Neuron (in vitro differentiated cells): Measurements from ENCODE around the gene BTBD7.
"Not testable (repeated sequence)": the region's sequence is repeated elsewhere in the genome, so short reads cannot be mapped to it uniquely, and the experiment has no call there.

Source experiments
- H2AFZ ChIP-seq: one replicate; pipeline ENCODE4 v1.6.1; 2013; ENCODE audit warnings: low read depth, mild to moderate bottlenecking, inconsistent platforms, low read length, moderate library complexity
- H3K27me3 ChIP-seq: one replicate; pipeline ENCODE4 v1.6.1; 2013; ENCODE audit warnings: low read length; ENCODE audit not compliant: insufficient read depth
- H3K36me3 ChIP-seq: one replicate; pipeline ENCODE4 v1.6.1; 2013; ENCODE audit warnings: low read length; ENCODE audit not compliant: insufficient read depth
- H3K4me1 ChIP-seq: one replicate; pipeline ENCODE4 v1.6.1; 2013; ENCODE audit warnings: low read length; ENCODE audit not compliant: insufficient read depth
- H3K4me3 ChIP-seq: 2 replicates; pipeline ENCODE4 v1.5.1; 2013; ENCODE audit warnings: mild to moderate bottlenecking, low read length, moderate library complexity
- H3K9me3 ChIP-seq: one replicate; pipeline ENCODE4 v1.6.1; 2013; ENCODE audit warnings: low read length

BTBD7 gene

DNA sequence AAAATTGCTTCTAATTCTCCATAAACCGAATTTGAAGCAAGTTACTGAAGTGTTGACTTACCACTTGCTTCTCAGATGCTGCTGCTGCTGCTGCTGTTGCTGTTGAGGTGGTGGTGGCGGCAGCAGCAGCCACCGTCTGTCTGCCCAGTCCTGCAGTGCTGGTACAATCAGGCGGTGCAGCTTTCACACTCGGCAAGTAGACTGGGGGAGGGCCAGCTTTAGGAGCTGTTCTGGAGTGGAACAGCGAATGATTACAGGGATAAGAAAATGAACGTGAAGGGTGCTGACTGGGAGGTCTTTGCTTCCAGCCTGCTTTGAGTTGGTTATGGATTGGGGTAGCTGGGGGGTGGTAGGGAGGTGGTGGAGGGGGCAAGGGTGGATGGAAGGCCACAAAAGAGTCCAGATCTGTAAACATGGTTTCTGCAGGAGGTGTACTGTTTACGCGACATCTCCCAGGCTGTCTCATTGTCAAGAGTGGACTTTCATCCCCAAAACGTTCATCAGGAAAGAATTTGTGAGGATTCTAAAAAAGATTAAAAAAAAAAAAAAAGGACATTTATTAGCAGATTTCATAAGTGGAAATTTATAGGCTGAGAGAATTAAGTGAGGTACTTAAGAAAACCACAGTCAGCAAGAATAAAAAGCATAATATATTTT is 86.9 kb downstream of the BTBD7 start:
- Histone ChIP-seq H3K36me3 (peaks cover 65% of the 10 kb centered on the region), H3K4me1 (no peaks in the 10 kb centered on the region), H2AFZ (no peak overlapping the region), H3K9me3 (no peaks in the 10 kb centered on the region), H3K4me3 (no peak overlapping the region), H3K27me3 (no peaks in the 10 kb centered on the region)

- Histone ChIP-seq H2AFZ (no peak overlapping the region), H3K9me3 (no peaks in the 10 kb centered on the region), H3K4me1 (no peaks in the 10 kb centered on the region), H3K27me3 (no peaks in the 10 kb centered on the region), H3K4me3 (no peak overlapping the region), H3K36me3 (peaks cover 46% of the 10 kb centered on the region)
Observed at GRCh38 chr14:93240678-93241000, 92.2 kb downstream of the BTBD7 start.

- H3K4me3 ChIP-seq = no peak overlapping the region
- H3K27me3 ChIP-seq = no peaks in the 10 kb centered on the region
- H3K4me1 ChIP-seq = no peaks in the 10 kb centered on the region
- no peak overlapping the region for H2AFZ ChIP-seq
- no peaks in the 10 kb centered on the region for H3K9me3 ChIP-seq
- peaks cover 40% of the 10 kb centered on the region for H3K36me3 ChIP-seq
Observed at GRCh38 chr14:93239869-93240677, 92.8 kb downstream of the BTBD7 start.

GRCh38 chr14:93234798-93235197 is 98.0 kb downstream of the BTBD7 start:
- Histone ChIP-seq H3K4me3 (no peak overlapping the region), H3K36me3 (peaks cover 5% of the 10 kb centered on the region), H3K4me1 (no peaks in the 10 kb centered on the region), H3K9me3 (no peaks in the 10 kb centered on the region), H3K27me3 (no peaks in the 10 kb centered on the region), H2AFZ (no peak overlapping the region)

- not testable (repeated sequence) for H2AFZ ChIP-seq, H3K9me3 ChIP-seq, H3K4me1 ChIP-seq, H3K4me3 ChIP-seq, H3K27me3 ChIP-seq
- H3K36me3 ChIP-seq = peaks cover 12% of the 10 kb centered on the region
Observed at GRCh38 chr14:93233078-93233477, 99.8 kb downstream of the BTBD7 start.

DNA sequence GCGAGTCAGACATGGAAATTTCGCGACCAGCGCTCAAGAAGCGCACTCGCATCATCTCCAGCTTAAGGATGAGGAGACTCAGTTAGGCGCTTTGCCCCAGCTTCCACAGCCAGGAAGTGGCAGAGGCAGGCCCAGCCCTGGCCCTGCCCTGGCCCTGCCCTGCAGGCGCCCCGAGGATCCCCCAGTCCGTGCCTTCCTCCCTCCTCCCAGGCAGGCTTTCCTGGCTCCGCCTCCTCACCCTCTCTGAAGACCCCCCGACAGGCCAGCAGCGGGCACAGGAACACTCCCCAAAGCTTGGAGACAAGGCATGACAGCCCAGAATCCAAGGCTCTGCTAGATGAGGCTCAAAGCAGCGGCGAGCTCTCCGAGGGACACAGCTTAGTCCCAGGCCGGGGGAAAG is 100.7 kb downstream of the BTBD7 start:
- peaks cover 22% of the 10 kb centered on the region for H3K36me3 ChIP-seq
- no peak overlapping the region for H3K4me3 ChIP-seq
- H2AFZ ChIP-seq = no peak overlapping the region
- H3K9me3 ChIP-seq = no peaks in the 10 kb centered on the region
- H3K4me1 ChIP-seq = no peaks in the 10 kb centered on the region
- no peaks in the 10 kb centered on the region for H3K27me3 ChIP-seq

DNA sequence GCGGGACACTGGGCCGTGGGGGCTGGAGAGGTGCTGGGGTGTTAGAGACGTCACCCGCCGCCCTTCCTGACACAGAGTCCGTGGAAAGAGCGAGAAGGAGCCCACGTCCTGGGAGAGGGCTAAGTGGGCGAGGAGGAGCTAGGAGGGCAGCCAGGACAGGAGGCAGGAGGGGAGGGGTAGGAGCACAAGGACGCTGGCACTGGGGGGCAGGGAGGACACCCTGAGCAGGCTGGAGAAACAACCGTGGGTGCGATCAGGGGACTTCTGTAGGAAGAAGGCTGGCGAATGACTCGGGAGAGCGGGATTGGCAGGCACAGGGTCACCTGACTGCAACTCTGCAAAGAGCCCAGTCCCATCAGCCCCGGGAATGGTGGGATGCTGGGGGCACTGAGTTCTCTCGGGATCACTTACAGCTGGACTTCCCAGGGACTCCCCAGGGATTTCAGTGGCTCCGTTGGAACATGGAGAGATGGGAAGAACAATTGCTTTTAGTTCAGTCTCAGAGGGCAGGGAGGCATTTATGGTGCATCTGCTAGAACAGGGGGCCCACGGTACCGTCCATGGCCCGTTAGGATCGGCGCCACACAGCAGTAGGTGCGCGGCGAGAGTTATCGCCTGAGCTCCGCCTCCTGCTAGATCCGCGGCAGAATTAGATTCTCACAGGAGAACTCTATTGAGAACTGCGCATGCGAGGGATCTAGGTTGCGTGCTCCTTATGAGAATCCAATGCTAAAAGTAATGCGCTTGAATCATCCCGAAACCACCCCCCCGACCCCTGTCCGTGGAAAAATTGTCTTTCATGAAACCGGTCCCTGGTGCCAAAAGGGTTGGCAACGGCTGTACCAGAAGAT is 101.5 kb downstream of the BTBD7 start:
- H2AFZ ChIP-seq = no peak overlapping the region

GRCh38 chr14:93230539-93230938 is 102.3 kb downstream of the BTBD7 start:
- Histone ChIP-seq H3K4me1 (no peaks in the 10 kb centered on the region), H2AFZ (no peak overlapping the region), H3K9me3 (no peaks in the 10 kb centered on the region), H3K36me3 (peaks cover 34% of the 10 kb centered on the region), H3K27me3 (no peaks in the 10 kb centered on the region), H3K4me3 (no peak overlapping the region)

More for the DNA sequence above, 101.5 kb downstream of the BTBD7 start:
- Histone ChIP-seq H3K4me3 (no peak overlapping the region), H3K9me3 (no peaks in the 10 kb centered on the region), H3K4me1 (no peaks in the 10 kb centered on the region), H3K27me3 (no peaks in the 10 kb centered on the region), H3K36me3 (peaks cover 27% of the 10 kb centered on the region)

DNA sequence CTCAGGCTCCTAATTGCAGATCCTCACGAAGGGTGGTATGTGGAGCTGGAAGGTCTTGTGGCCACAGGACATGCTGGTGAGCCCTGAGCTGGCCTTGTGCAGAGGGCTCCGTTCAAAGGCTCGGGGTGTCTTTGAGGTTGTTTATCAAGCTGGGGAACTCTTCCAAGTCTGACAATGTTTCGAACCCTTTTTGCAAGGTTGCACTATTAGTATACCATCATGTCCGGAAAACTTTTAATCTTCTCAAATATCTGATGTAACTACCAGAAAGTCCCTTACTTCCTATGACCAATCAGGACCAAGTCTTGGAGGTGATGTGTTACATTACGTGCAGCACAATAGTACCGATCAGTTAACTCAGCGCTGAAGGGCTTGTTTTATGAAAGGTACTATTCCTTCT is 104.3 kb downstream of the BTBD7 start:
- Histone ChIP-seq H3K4me1 (no peaks in the 10 kb centered on the region), H3K36me3 (peaks cover 52% of the 10 kb centered on the region), H2AFZ (no peak overlapping the region), H3K4me3 (no peak overlapping the region), H3K9me3 (no peaks in the 10 kb centered on the region), H3K27me3 (no peaks in the 10 kb centered on the region)

GRCh38 chr14:93223565-93223964 is 109.3 kb downstream of the BTBD7 start:
- H3K27me3 ChIP-seq = no peaks in the 10 kb centered on the region
- H3K4me3 ChIP-seq = no peak overlapping the region
- no peak overlapping the region for H2AFZ ChIP-seq
- H3K9me3 ChIP-seq = no peaks in the 10 kb centered on the region
- peaks cover 74% of the 10 kb centered on the region for H3K36me3 ChIP-seq
- H3K4me1 ChIP-seq = no peaks in the 10 kb centered on the region

GRCh38 chr14:93220509-93220908 is 112.3 kb downstream of the BTBD7 start:
- Histone ChIP-seq H2AFZ (no peak overlapping the region), H3K4me3 (no peak overlapping the region), H3K4me1 (no peaks in the 10 kb centered on the region), H3K9me3 (no peaks in the 10 kb centered on the region), H3K36me3 (peaks cover 70% of the 10 kb centered on the region), H3K27me3 (no peaks in the 10 kb centered on the region)

GRCh38 chr14:93219103-93219726 is 113.6 kb downstream of the BTBD7 start:
- H3K9me3 ChIP-seq = no peaks in the 10 kb centered on the region
- H3K4me1 ChIP-seq = no peaks in the 10 kb centered on the region
- peaks cover 71% of the 10 kb centered on the region for H3K36me3 ChIP-seq
- H2AFZ ChIP-seq = no peak overlapping the region
- no peaks in the 10 kb centered on the region for H3K27me3 ChIP-seq
- no peak overlapping the region for H3K4me3 ChIP-seq

- H3K36me3 ChIP-seq = peaks cover 61% of the 10 kb centered on the region
- no peaks in the 10 kb centered on the region for H3K4me1 ChIP-seq
Observed at GRCh38 chr14:93214598-93214997, 118.2 kb downstream of the BTBD7 start.

More at GRCh38 chr14:93214598-93214997, 118.2 kb downstream of the BTBD7 start:
- H3K9me3 ChIP-seq = no peaks in the 10 kb centered on the region
- H3K27me3 ChIP-seq = no peaks in the 10 kb centered on the region
- no peak overlapping the region for H3K4me3 ChIP-seq
- H2AFZ ChIP-seq = no peak overlapping the region
